Muscle layer of duodenum (tissue), 2 donors: ENCODE results near the gene IP6K2.
A peak's percentile ranks its signal among the peaks of the same experiment; 100 is the strongest.

Experiments used
- H3K27ac ChIP-seq: one replicate; pipeline ENCODE4 v1.7.0; 2013; ENCODE audit warnings: mild to moderate bottlenecking, low read length
- H3K27me3 ChIP-seq: one replicate; pipeline ENCODE4 v1.7.0; 2013; ENCODE audit warnings: low read depth, mild to moderate bottlenecking, control low read depth, low read length
- H3K36me3 ChIP-seq, 2 donors: one replicate each; pipeline ENCODE4 v1.7.0; 2013; ENCODE audit warnings: low read length in 2 of 2, control low read depth in 1 of 2, mild to moderate bottlenecking in 1 of 2; ENCODE audit not compliant: insufficient read depth in 2 of 2, control insufficient read depth in 1 of 2
- H3K4me1 ChIP-seq, 2 donors: one replicate each; pipeline ENCODE4 v1.7.0; 2013; ENCODE audit warnings: low read length in 2 of 2, mild to moderate bottlenecking in 2 of 2, control low read depth in 1 of 2, moderate library complexity in 1 of 2; ENCODE audit not compliant: insufficient read depth in 2 of 2, control insufficient read depth in 1 of 2
- H3K4me3 ChIP-seq, 2 donors: one replicate each; pipeline ENCODE4 v1.7.0; 2013; ENCODE audit warnings: low read length in 2 of 2, low read depth in 1 of 2, mild to moderate bottlenecking in 1 of 2
- H3K9me3 ChIP-seq, 2 donors: one replicate each; pipeline ENCODE4 v1.7.0; 2013; ENCODE audit warnings: low read length in 2 of 2, control low read depth in 1 of 2, mild to moderate bottlenecking in 1 of 2; ENCODE audit not compliant: control insufficient read depth in 1 of 2
- donor health status: healthy.

Gene IP6K2

DNA sequence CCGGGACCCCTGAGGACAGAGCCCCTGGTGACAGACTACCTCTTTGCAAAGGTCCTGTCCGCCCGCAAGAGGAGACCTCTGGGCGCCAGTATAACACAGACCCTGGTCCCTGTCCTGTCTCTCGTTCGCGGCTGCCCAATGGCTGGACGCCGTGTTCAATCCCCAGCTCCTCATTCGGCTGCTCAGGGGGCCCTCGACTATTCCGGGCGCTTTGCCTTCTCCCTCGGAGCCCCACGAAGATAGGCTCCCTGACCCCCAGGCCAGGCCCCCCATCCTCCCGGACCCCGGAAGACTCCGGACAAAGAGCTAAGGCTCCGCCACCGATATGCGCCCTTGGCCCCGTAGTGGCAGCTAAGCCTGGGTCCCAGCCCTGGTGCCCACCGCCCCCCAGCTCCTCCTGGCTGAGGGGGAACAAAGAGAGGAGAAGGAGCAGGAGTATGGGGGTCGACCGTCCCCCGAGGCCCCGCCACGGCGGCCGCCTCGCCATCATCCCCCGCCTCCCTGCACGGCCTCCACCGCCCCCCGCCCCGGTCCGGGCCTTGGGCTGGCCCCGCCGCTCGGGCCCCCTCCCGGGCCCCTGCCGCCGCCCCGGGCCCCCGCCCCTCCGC lies 54.8 kb downstream of the IP6K2 start:
- H3K4me1 ChIP-seq, result peaks cover 0 to 34% of the 10 kb centered on the region in 2 donors
- H3K27ac ChIP-seq, result no peak overlapping the region
- peaks cover 9% of the 10 kb centered on the region for H3K27me3 ChIP-seq

GRCh38 chr3:48661501-48662144 lies 55.4 kb downstream of the IP6K2 start:
- Histone ChIP-seq H3K4me1 (peaks cover 0 to 39% of the 10 kb centered on the region in 2 donors), H3K27ac (no peak overlapping the region), H3K9me3 (no peaks in the 10 kb centered on the region), H3K27me3 (peaks cover 9% of the 10 kb centered on the region), H3K4me3 (peak overlapping the region in 1 of 2 donors; percentile 64), H3K36me3 (peaks cover 0 to 4% of the 10 kb centered on the region in 2 donors)

More for the DNA sequence above, 54.8 kb downstream of the IP6K2 start:
- H3K9me3 ChIP-seq, result no peaks in the 10 kb centered on the region
- peak overlapping the region in 1 of 2 donors; percentile 64 for H3K4me3 ChIP-seq
- H3K36me3 ChIP-seq, result peaks cover 0 to 4% of the 10 kb centered on the region in 2 donors

DNA sequence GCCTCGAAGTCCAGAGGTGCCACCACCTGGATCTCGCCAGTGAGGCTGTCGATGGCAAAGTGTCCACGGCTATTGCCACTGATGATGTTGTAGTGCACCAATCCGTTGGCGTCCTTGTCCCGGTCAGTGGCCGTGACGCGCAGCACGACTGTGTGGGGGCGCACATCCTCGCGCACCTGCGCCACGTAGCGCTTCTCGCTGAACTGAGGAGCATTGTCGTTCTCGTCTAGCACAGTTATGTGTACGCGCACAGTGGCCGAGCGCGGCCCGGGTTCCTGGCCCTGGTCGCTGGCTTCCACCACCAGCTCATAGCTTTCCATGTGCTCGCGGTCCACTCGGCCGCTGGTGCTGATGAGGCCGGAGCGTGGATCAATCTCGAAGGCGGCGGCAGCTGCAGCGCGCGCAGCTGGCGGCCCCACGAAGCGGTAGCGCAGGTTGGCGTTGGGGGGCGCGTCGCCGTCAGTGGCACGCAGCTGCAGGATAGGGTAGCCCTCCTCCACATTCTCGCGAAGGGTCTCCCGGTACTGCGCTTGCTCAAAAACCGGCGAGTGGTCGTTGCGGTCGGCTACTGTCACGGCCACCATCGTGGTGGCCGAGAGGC lies 56.1 kb downstream of the IP6K2 start:
- Histone ChIP-seq H3K9me3 (no peaks in the 10 kb centered on the region), H3K27me3 (peaks cover 9% of the 10 kb centered on the region), H3K36me3 (peaks cover 0 to 4% of the 10 kb centered on the region in 2 donors), H3K4me1 (peaks cover 0 to 45% of the 10 kb centered on the region in 2 donors), H3K4me3 (peak overlapping the region in 1 of 2 donors; percentile 64), H3K27ac (no peak overlapping the region)

GRCh38 chr3:48656841-48657281 lies 60.2 kb downstream of the IP6K2 start:
- Histone ChIP-seq H3K36me3 (no peaks in the 10 kb centered on the region), H3K27me3 (peaks cover 7% of the 10 kb centered on the region), H3K4me3 (peak overlapping the region; percentile 3 to 64), H3K4me1 (peaks cover 0 to 23% of the 10 kb centered on the region in 2 donors), H3K9me3 (no peaks in the 10 kb centered on the region), H3K27ac (no peak overlapping the region)

DNA sequence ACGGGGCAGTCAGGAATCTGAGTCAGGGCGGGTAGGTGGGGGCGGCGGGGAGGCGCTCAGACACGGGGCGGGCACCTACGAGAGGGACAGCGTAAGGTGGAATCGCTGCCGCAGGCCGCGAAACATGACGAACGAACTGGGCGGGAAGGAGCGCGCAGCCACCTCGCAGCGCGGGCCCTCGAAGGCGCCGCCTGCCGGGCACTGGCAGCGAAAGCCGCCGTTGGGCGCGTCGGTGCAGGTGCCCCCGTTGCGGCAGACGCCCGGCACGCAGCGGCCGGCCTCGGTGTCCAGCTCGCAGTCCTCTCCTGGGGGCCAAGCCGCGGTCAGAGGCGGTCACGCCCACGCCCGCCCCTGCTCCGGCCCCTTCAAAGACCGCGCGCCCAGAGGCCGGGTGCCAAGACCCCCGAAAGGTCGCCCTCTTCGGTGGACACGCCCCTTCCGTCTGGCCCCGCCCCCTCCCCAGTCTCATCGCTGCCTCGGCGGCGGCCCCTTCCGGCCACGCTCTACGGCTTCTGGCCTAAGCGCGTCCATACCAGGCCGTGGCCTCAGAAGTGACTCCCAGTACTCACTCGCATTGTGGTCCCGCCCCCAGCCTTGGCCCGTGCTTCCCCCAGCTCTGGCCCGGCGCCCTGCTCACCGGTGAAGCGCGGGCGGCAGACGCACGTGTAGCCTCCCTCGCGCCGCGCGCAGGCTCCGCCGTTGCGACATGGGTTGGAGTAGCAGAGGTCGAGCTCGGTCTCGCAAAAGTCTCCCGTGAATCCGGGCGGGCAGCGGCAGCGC lies 60.8 kb downstream of the IP6K2 start:
- Histone ChIP-seq H3K27me3 (peaks cover 6% of the 10 kb centered on the region), H3K9me3 (no peaks in the 10 kb centered on the region), H3K4me1 (peaks cover 0 to 17% of the 10 kb centered on the region in 2 donors), H3K27ac (no peak overlapping the region), H3K36me3 (no peaks in the 10 kb centered on the region), H3K4me3 (peak overlapping the region; percentile 33 to 64)

DNA sequence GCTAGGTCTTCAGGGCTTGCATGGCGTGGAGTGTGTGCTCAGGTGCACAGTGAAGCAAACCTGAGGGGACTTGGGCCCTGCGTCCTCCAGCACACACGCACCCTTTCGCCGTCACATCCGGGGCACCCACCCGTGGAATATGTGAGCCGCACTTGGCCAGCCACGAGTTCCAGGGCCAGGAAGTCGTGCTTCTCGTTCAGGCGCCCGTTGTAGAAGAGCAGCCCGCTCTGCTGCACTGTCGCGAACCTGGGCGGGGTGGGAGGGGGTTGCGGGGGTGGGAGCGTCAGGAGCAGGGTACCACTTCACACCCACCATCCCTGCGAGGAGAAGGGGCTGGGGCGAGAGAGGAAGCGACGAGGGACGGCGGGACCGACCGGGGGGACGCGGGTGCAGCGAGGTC lies 61.4 kb downstream of the IP6K2 start:
- Histone ChIP-seq H3K27ac (no peak overlapping the region), H3K9me3 (no peaks in the 10 kb centered on the region), H3K4me1 (peaks cover 0 to 12% of the 10 kb centered on the region in 2 donors), H3K27me3 (peaks cover 3% of the 10 kb centered on the region), H3K4me3 (peak overlapping the region in 1 of 2 donors; percentile 64), H3K36me3 (no peaks in the 10 kb centered on the region)

GRCh38 chr3:48655063-48655462 lies 62.0 kb downstream of the IP6K2 start:
- H3K36me3 ChIP-seq, result no peaks in the 10 kb centered on the region
- peak overlapping the region in 1 of 2 donors; percentile 64 for H3K4me3 ChIP-seq
- H3K27ac ChIP-seq, result no peak overlapping the region
- no peaks in the 10 kb centered on the region for H3K9me3 ChIP-seq
- H3K4me1 ChIP-seq, result peaks cover 0 to 12% of the 10 kb centered on the region in 2 donors
- H3K27me3 ChIP-seq, result peaks cover 3% of the 10 kb centered on the region

GRCh38 chr3:48652923-48653715 lies 63.9 kb downstream of the IP6K2 start:
- Histone ChIP-seq H3K27me3 (peaks cover 3% of the 10 kb centered on the region), H3K27ac (no peak overlapping the region), H3K4me1 (peaks cover 0 to 12% of the 10 kb centered on the region in 2 donors), H3K36me3 (no peaks in the 10 kb centered on the region), H3K9me3 (no peaks in the 10 kb centered on the region), H3K4me3 (no peak overlapping the region)

DNA sequence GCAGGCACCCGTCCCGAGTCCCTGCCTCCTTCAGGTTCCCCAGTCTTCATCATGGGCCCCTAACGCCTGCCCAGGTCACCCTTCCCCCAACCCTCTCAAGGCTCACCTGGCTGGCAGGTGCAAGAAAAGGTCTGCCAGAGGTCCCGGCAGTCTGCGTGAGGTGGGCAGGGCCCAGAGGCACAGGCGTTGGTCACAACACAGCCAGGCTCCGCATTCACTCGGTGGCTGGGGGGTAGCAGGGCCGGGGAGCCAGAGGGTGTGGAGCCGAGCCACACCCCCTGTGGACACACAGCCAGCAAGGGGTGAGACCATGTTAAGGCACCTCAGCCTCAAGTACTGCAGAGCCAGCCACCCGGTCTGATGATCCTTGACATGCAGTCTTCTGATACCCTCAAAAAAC lies 65.2 kb downstream of the IP6K2 start:
- Histone ChIP-seq H3K36me3 (no peaks in the 10 kb centered on the region), H3K4me1 (peaks cover 0 to 7% of the 10 kb centered on the region in 2 donors), H3K27me3 (peaks cover 3% of the 10 kb centered on the region), H3K27ac (no peak overlapping the region), H3K9me3 (no peaks in the 10 kb centered on the region), H3K4me3 (no peak overlapping the region)

- Histone ChIP-seq H3K36me3 (no peaks in the 10 kb centered on the region), H3K4me1 (no peaks in the 10 kb centered on the region), H3K27me3 (peaks cover 3% of the 10 kb centered on the region), H3K27ac (no peak overlapping the region), H3K9me3 (no peaks in the 10 kb centered on the region), H3K4me3 (no peak overlapping the region)
These were observed 66.3 kb downstream of the IP6K2 start for GRCh38 chr3:48650723-48651122.
